Cardiac fibroblast (primary cell): ENCODE results near the gene GRB7.

ENCODE experiments used
- DNase-seq, 2 donors: peaks; one replicate each; pipeline versions ENCODE4 v3.0.0 to v3.0.0-alpha.2; 2010; ENCODE audit warnings: low read depth in 2 of 2
- H3K4me3 ChIP-seq, 2 donors: replicated peaks in 1 of 2; 1 replicate in 1 of 2; 2 replicates in 1 of 2; pipeline ENCODE4 v1.5.1; 2011; ENCODE audit warnings: low read depth in 2 of 2, low read length in 2 of 2, mild to moderate bottlenecking in 2 of 2, moderate library complexity in 1 of 2
- CTCF ChIP-seq: IDR thresholded peaks from one replicate; pipeline ENCODE4 v1.5.1; 2011; ENCODE audit warnings: low read depth, mild to moderate bottlenecking, low read length, inconsistent platforms

GRB7 gene

DNA sequence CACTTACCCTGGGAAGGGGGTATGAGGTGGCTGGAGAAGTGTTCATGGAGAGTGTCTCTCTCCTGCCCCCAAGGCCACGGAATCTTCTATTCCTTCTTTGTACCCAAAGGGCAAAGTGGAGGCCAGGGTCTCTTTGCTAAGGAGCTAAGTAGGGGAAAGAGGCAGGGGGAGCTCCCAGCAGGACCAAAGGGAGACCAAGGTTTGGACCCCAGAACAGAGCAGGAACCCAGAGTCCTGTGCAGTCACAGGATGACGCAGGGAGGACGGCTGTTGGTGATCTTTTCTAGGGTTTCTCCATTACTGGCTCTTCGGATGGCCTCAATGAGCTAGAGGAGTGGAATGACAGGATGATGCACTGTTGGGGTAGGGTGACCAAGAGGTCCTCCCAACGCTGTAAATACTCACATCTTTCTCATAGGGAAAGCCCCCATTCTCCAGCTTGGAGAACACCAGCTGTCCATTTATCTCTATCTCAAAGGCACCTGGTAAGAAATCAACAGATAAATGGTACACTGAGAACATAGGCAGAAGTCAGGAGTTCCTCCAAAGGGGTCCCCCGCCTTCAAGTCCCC is 8.4 kb upstream of the GRB7 start:
- H3K4me3 ChIP-seq, result peak overlapping the region; percentile 73 to 82
- DNase-seq, result no peak
- TF ChIP-seq CTCF, result no peak

GRCh38 chr17:39730095-39730921 is 7.4 kb upstream of the GRB7 start, which contains the start of gene MIEN1:
TSS of gene MIEN1 (minus strand) at chr17:39730532. CDS start at chr17:39730495, 37 bp downstream.
- peak; percentile 69 for TF ChIP-seq CTCF
- peak within 1 kb of the TSS; percentile 73 to 82 for H3K4me3 ChIP-seq
- DNase-seq, result peak; percentile 83 to 87

GRCh38 chr17:39732586-39732985 is 5.2 kb upstream of the GRB7 start:
- no peak for DNase-seq
- TF ChIP-seq CTCF, result no peak
- no peak overlapping the region for H3K4me3 ChIP-seq

DNA sequence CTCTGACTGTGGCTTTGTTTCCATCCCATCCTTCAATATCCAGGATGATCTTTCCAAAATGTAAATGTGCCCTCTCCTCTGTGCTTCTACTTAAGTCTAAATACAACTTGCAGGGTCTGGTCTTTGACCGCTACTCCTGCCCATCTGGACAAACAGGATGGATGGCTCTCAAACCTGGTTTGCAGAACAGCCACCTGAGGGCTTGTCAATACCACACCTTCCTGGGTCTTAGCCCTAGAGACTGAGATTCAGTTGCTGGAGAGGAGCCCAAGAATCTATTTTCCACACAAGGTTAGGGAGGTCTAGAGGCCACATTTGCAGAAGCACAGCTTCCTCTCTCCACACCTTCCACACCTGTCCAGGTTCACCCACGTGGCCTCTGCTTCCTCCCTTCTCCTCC is 1.9 kb upstream of the GRB7 start:
- no peak for DNase-seq
- no peak overlapping the region for H3K4me3 ChIP-seq
- TF ChIP-seq CTCF, result no peak

DNA sequence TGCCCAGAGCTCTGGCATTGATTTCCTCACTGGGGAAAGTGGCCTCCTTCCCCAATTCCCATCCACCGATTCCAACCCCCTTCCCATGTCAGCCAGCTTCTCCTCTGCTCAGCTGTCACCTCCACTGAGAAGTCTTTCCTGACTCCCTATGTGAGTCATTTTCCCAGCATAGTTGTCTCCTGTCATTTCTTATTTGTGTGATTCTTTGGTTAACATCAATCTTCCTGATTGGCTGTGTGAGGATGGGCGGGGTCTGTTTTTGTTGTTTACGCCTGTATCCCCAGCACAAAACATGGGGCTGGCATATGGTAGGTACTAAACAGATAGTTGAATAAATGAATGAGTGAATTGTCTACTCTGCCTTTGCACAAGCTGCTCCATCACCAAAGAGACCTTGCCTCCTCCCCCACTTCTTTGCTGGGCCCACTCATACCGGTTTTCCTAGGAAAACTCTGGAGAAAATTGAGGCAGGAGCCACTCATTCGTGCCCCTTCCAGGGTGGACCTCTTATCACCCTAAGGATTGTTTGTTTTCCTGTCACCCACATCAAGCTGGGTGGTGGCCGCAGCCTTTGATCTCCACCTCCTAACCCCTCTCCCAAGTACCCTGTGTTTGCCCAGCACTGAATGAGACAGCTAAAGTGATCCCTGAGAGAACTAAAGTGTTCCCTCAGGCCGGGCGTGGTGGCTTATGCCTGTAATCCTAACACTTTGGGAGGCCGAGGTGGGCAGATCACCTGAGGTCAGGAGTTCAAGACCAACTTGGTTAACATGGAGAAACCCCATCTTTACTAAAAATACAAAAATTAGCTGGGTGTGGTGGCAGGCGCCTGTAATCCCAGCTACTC is 1.2 kb upstream of the GRB7 start:
- TF ChIP-seq CTCF, result no peak
- DNase-seq, result no peak
- no peak overlapping the region for H3K4me3 ChIP-seq

- DNase-seq, result no peak
- no peak overlapping the region for H3K4me3 ChIP-seq
- TF ChIP-seq CTCF, result no peak
Measured at GRCh38 chr17:39737206-39737759, 455 bp upstream of the GRB7 start.
